ENCODE data around the gene SKOR1.

GRCh38 chr15:67812241-67812644 is 13.1 kb upstream of the SKOR1 start:
- TF ChIP-seq, protein P1, sequence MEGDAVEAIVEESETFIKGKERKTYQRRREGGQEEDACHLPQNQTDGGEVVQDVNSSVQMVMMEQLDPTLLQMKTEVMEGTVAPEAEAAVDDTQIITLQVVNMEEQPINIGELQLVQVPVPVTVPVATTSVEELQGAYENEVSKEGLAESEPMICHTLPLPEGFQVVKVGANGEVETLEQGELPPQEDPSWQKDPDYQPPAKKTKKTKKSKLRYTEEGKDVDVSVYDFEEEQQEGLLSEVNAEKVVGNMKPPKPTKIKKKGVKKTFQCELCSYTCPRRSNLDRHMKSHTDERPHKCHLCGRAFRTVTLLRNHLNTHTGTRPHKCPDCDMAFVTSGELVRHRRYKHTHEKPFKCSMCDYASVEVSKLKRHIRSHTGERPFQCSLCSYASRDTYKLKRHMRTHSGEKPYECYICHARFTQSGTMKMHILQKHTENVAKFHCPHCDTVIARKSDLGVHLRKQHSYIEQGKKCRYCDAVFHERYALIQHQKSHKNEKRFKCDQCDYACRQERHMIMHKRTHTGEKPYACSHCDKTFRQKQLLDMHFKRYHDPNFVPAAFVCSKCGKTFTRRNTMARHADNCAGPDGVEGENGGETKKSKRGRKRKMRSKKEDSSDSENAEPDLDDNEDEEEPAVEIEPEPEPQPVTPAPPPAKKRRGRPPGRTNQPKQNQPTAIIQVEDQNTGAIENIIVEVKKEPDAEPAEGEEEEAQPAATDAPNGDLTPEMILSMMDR (conservative IDR thresholded peaks at IDR 0.05; ENCODE audit: low read length): no peak
- TF ChIP-seq EZH2phosphoT487 (IDR thresholded peaks at IDR 0.05; ENCODE audit: borderline replicate concordance, low read depth, low read length): no peak

Data from OCI-LY7 (cell line).